H1 (cell line): Measurements from ENCODE around the gene FHOD1. TPM values are rescaled to one million over a fixed set of nuclear protein-coding genes. Genes with fewer than 3 reads are reported as not detected.

Source experiments
- CTCF ChIA-PET: fragments of 300-600 bp; sonication (Branson Sonifier 250); formaldehyde crosslinking; loops from one replicate; lab custom pipeline; 2021; ENCODE audit not compliant: partially characterized antibody; lab: Charles Lee
- POLR2A ChIA-PET: fragments of 300-600 bp; sonication (Branson Sonifier 250); formaldehyde crosslinking; loops from one replicate; lab custom pipeline; 2021; ENCODE audit warnings: inconsistent platforms; ENCODE audit not compliant: partially characterized antibody; lab: Charles Lee
- DNase-seq, 2 experiments: peaks; one replicate each; pipeline versions ENCODE4 v3.0.0 to v3.0.0-alpha.2; 2010 to 2022; ENCODE audit warnings: low spot score in 2 of 2, low read depth in 1 of 2, mixed read lengths in 1 of 2
- FAIRE-seq: peaks from 2 replicates; lab custom pipeline; 2011; peaks lifted over from hg19 to GRCh38; lab: Jason Lieb, UNC
- H2AFZ ChIP-seq: 2 replicates; pipeline ENCODE4 v1.8.1; 2012; ENCODE audit warnings: low read length, inconsistent platforms
- H2AK5ac ChIP-seq: 2 replicates; pipeline ENCODE4 v1.6.1; 2013; ENCODE audit warnings: low read depth, low read length
- H2BK120ac ChIP-seq: replicated peaks from 2 replicates; pipeline ENCODE3; 2013; ENCODE audit warnings: low read depth, low read length, inconsistent platforms
- H2BK12ac ChIP-seq: 2 replicates; pipeline ENCODE4 v1.6.1; 2013; ENCODE audit warnings: low read depth, low read length
- H2BK15ac ChIP-seq: 2 replicates; pipeline ENCODE4 v1.6.1; 2013; ENCODE audit warnings: low read length
- H2BK20ac ChIP-seq: 2 replicates; pipeline ENCODE4 v1.6.1; 2013; ENCODE audit warnings: low read length
- H2BK5ac ChIP-seq: 2 replicates; pipeline ENCODE4 v1.6.1; 2013; ENCODE audit warnings: low read depth, low read length
- H3K14ac ChIP-seq: 2 replicates; pipeline ENCODE4 v1.6.1; 2013; ENCODE audit warnings: inconsistent platforms; ENCODE audit not compliant: insufficient read length
- H3K18ac ChIP-seq: 2 replicates; pipeline ENCODE4 v1.6.1; 2013; ENCODE audit warnings: low read length; ENCODE audit errors: extremely low read depth
- H3K23ac ChIP-seq: 2 replicates; pipeline ENCODE4 v1.6.1; 2013; ENCODE audit warnings: inconsistent platforms; ENCODE audit not compliant: insufficient read length
- H3K23me2 ChIP-seq: 2 replicates; pipeline ENCODE4 v1.6.1; 2013; ENCODE audit warnings: low read depth, low read length
- H3K27ac ChIP-seq: 2 replicates; pipeline ENCODE4 v1.6.1; 2011; ENCODE audit warnings: low read depth, low read length, inconsistent platforms
- H3K27me3 ChIP-seq, 4 experiments: replicated peaks in 1 of 4; 1 replicate in 1 of 4; 2 replicates in 3 of 4; pipeline versions ENCODE4 v1.6.1 to v1.8.1; 2011 to 2013; ENCODE audit warnings: low read length in 3 of 4, mild to moderate bottlenecking in 3 of 4, inconsistent platforms in 2 of 4, mixed read lengths in 2 of 4, moderate library complexity in 1 of 4; ENCODE audit not compliant: control insufficient read depth in 3 of 4, insufficient read depth in 3 of 4; ENCODE audit errors: extremely low read depth in 1 of 4
- H3K36me3 ChIP-seq, 4 experiments: 2 replicates each; pipeline versions ENCODE4 v1.6.1 to v1.8.1; 2011 to 2013; ENCODE audit warnings: mild to moderate bottlenecking in 4 of 4, low read length in 3 of 4, moderate library complexity in 2 of 4, control low read depth in 1 of 4, inconsistent platforms in 1 of 4; ENCODE audit not compliant: insufficient read depth in 4 of 4, control insufficient read depth in 2 of 4
- H3K4ac ChIP-seq: replicated peaks from 2 replicates; pipeline ENCODE3; 2013; ENCODE audit warnings: low read length, low read depth, mixed read lengths, inconsistent platforms; ENCODE audit not compliant: insufficient read length
- H3K4me1 ChIP-seq, 4 experiments: replicated peaks in 1 of 4; 1 replicate in 1 of 4; 2 replicates in 3 of 4; pipeline versions ENCODE4 v1.6.1 to v1.8.1; 2011 to 2013; ENCODE audit warnings: low read length in 3 of 4, inconsistent platforms in 2 of 4, mixed read lengths in 1 of 4; ENCODE audit not compliant: insufficient read depth in 4 of 4, control insufficient read depth in 3 of 4
- H3K4me2 ChIP-seq, 2 experiments: 2 replicates each; pipeline versions ENCODE4 v1.6.1 to v1.8.1; 2011 to 2013; ENCODE audit warnings: low read depth in 2 of 2, low read length in 2 of 2, control low read depth in 1 of 2, inconsistent platforms in 1 of 2, mild to moderate bottlenecking in 1 of 2; ENCODE audit not compliant: insufficient read depth in 1 of 2
- H3K4me3 ChIP-seq, 4 experiments: fragments of 200-600, 300-600 bp in 1 of 4; sonication (generic), shearing (Covaris generic), sonication (Bioruptor Twin) in 1 of 4; 2 replicates each; pipeline versions ENCODE4 v1.5.1 to v1.8.1; 2011 to 2016; ENCODE audit warnings: low read length in 4 of 4, low read depth in 3 of 4, control low read depth in 2 of 4, inconsistent platforms in 2 of 4, mild to moderate bottlenecking in 2 of 4, mixed read lengths in 1 of 4, moderate library complexity in 1 of 4; ENCODE audit not compliant: insufficient read depth in 2 of 4; ENCODE audit errors: extremely low read depth in 1 of 4
- H3K56ac ChIP-seq: replicated peaks from 2 replicates; pipeline ENCODE3; 2013; ENCODE audit warnings: low read depth, mild to moderate bottlenecking, mixed read lengths, low read length, inconsistent platforms; ENCODE audit not compliant: insufficient read length
- H3K79me1 ChIP-seq: 2 replicates; pipeline ENCODE4 v1.6.1; 2013; ENCODE audit warnings: low read depth, low read length, control low read depth
- H3K79me2 ChIP-seq, 2 experiments: 2 replicates each; pipeline versions ENCODE4 v1.6.1 to v1.8.1; 2012 to 2013; ENCODE audit warnings: low read length in 2 of 2, mild to moderate bottlenecking in 2 of 2, inconsistent platforms in 1 of 2; ENCODE audit not compliant: insufficient read depth in 2 of 2, control insufficient read depth in 1 of 2
- H3K9ac ChIP-seq, 4 experiments: replicated peaks in 1 of 4; 1 replicate in 1 of 4; 2 replicates in 3 of 4; pipeline versions ENCODE4 v1.6.1 to v1.8.1; 2011 to 2013; ENCODE audit warnings: low read depth in 3 of 4, low read length in 3 of 4, control low read depth in 2 of 4, mild to moderate bottlenecking in 2 of 4, moderate library complexity in 2 of 4, inconsistent platforms in 1 of 4; ENCODE audit errors: extremely low read depth in 1 of 4
- H3K9me3 ChIP-seq, 2 experiments: 2 replicates each; pipeline versions ENCODE4 v1.6.1 to v1.8.1; 2012 to 2013; ENCODE audit warnings: mild to moderate bottlenecking in 2 of 2, moderate library complexity in 2 of 2, control low read depth in 1 of 2, inconsistent platforms in 1 of 2, low read depth in 1 of 2, low read length in 1 of 2, mixed read lengths in 1 of 2; ENCODE audit not compliant: insufficient read depth in 2 of 2
- H4K20me1 ChIP-seq, 2 experiments: replicated peaks in 1 of 2; 2 replicates each; pipeline versions ENCODE3 to v1.8.1; 2011 to 2013; ENCODE audit warnings: inconsistent platforms in 2 of 2, low read length in 2 of 2, mild to moderate bottlenecking in 1 of 2; ENCODE audit not compliant: insufficient read depth in 2 of 2, control insufficient read depth in 1 of 2
- H4K5ac ChIP-seq: 2 replicates; pipeline ENCODE4 v1.6.1; 2013; ENCODE audit warnings: low read length, low read depth, mixed read lengths, inconsistent platforms; ENCODE audit not compliant: insufficient read length
- H4K8ac ChIP-seq: 2 replicates; pipeline ENCODE4 v1.8.0; 2013; ENCODE audit warnings: mild to moderate bottlenecking, moderate library complexity, low read length, inconsistent platforms; ENCODE audit not compliant: insufficient read depth; ENCODE audit errors: extremely low read depth
- H4K91ac ChIP-seq: replicated peaks from 2 replicates; pipeline ENCODE3; 2013; ENCODE audit warnings: low read length, mixed read lengths, inconsistent platforms; ENCODE audit not compliant: insufficient read length
- WGBS, 2 experiments: shearing (Covaris generic) in 1 of 2; methylation state at CpG; one replicate each; pipeline versions ENCODE4 v1.1.6 to v1.1.7; 2013 to 2015; ENCODE audit warnings: low lambda C conversion rate in 2 of 2, mixed read lengths in 2 of 2, inconsistent platforms in 1 of 2, low coverage in 1 of 2, missing lambda C conversion rate in 1 of 2; ENCODE audit not compliant: insufficient replicate concordance in 2 of 2, insufficient coverage in 1 of 2, insufficient read length in 1 of 2; ENCODE audit errors: extremely low coverage in 1 of 2, missing lambda C conversion rate in 1 of 2; 5-methylcytosine and 5-hydroxymethylcytosine counted together
- polyA plus RNA-seq, 7 experiments: library from polyadenylated mRNA; depleted of rRNA in 3 of 7; stranded (reverse) in 5 of 7; unstranded in 2 of 7; fragments of >200 nt in 5 of 7; fragments of 200-250 nt in 2 of 7; gene quantifications; 1 replicate in 5 of 7; 2 replicates in 1 of 7; 4 replicates in 1 of 7; pipeline versions ENCODE4 v1.2.1 to v1.2.3, GENCODE V29; 2011 to 2013; ENCODE audit warnings: missing spikeins in 2 of 7, mixed read lengths in 2 of 7
- total RNA-seq: library from RNA; stranded (reverse); fragmentation: NEBNext Ultra II Directional; extraction: Animal tissue kit (Norgen Biotek cat#: 25700); gene quantifications from 2 replicates; pipeline ENCODE4 v1.2.1, GENCODE V29; 2021
- TF ChIP-seq, protein P1 (sequence below): IDR thresholded peaks from 2 replicates; pipeline ENCODE4 v1.6.1; 2012; ENCODE audit warnings: low read length, inconsistent platforms

The FHOD1 gene
- total and polyA plus RNA-seq, 2 of the 8 experiments (the other 6 are each of a cell fraction or from before 2014, with no cell fraction given): 31.3 to 60.7 TPM

DNA sequence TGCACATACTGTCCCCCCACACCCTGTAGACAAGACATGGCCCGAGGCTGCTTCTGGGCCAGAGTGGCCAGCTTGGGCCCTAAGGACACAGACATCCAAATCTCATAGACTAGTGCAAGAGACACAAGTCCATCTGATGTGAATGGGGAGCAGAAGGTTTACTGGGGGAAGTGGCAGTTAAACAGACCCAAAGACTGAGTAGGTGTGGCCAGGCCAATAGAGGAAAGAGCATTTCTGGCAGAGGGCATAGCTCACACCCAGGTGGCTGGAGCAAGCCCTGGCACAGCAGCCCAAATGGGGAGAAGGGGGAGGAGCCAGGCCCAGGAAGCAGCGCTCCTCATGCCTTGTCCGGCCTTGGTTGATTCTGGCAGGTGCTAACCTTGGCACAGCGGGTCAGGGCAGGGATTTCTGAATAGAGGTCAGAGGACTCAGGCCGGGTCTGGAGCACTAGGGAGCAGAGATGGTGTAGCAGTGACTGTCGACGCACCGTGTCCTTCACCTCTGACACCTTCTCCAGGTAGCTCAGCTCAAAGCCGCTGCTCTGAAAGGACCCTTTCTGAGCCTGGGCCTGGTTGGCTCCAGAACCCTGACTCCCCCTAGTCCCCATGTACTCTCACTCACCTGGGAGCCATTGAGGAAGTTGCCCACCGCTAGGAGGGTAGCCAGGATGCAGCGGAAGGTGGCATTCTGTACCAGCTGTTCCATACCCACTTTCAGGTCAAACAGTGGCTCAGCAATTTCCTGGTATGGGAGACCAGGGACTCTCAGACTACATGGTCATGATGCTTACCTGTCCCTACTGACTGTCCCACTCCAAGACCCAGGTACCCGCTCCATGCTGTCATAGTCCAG lies 16.2 kb downstream of the FHOD1 start:
- H2BK120ac ChIP-seq: no peak overlapping the region
- H2BK5ac ChIP-seq: no peak overlapping the region
- H3K9me3 ChIP-seq: no peaks in the 10 kb centered on the region
- no peak overlapping the region for H3K56ac ChIP-seq
- DNase-seq (no peak), FAIRE-seq (no peak)
- H4K91ac ChIP-seq: no peak overlapping the region
- H3K18ac ChIP-seq: no peak overlapping the region
- ChIA-PET CTCF (interaction anchor here (0.6 to 1.6 kb wide), 8 partner anchors 9 to 123 kb away, joined by 3 to 5 read pairs (median 3); partner anchors contain the start of gene FHOD1), POLR2A (interaction anchor here (0.7 to 11.2 kb wide), 5 partner anchors 14 to 44 kb away, joined by 3 to 111 read pairs (median 3); partner anchors contain the start of genes ELMO3, FHOD1 and SLC9A5)
- peaks cover under 1% of the 10 kb centered on the region for H3K79me1 ChIP-seq
- no peak overlapping the region; the same call in 1 of the 2 replicates for H4K8ac ChIP-seq
- no peak overlapping the region for H2BK20ac ChIP-seq
- H3K27me3 ChIP-seq: no peaks in the 10 kb centered on the region
- H3K79me2 ChIP-seq: peaks cover 0 to 13% of the 10 kb centered on the region in 2 experiments; a peak in 2 of 4 replicates
- no peak overlapping the region for H3K23ac ChIP-seq
- no peak overlapping the region for H2AK5ac ChIP-seq
- H3K9ac ChIP-seq: no peak overlapping the region
- H2BK12ac ChIP-seq: no peak overlapping the region
- H4K20me1 ChIP-seq: peaks cover 3 to 15% of the 10 kb centered on the region in 2 experiments
- no peak overlapping the region for H3K4ac ChIP-seq
- no peak overlapping the region for H4K5ac ChIP-seq
- H3K4me1 ChIP-seq: peaks cover 0 to 6% (median 3%) of the 10 kb centered on the region in 4 experiments; a peak in 3 of 7 replicates
- H2AFZ ChIP-seq: no peak overlapping the region
- no peak overlapping the region for H2BK15ac ChIP-seq
- peaks cover 17 to 43% (median 39%) of the 10 kb centered on the region in 4 experiments; a peak in 7 of 8 replicates for H3K36me3 ChIP-seq
- H3K27ac ChIP-seq: no peak overlapping the region
- H3K4me3 ChIP-seq: no peak overlapping the region
- H3K23me2 ChIP-seq: peaks cover 5% of the 10 kb centered on the region
- no peak overlapping the region for H3K14ac ChIP-seq
- H3K4me2 ChIP-seq: no peak overlapping the region
- 93% methylated on average over 12 of the region's 12 CpGs; no CpG with 5 or more reads in 1 of the 2 experiments for WGBS, 2 experiments
- TF ChIP-seq, protein P1, sequence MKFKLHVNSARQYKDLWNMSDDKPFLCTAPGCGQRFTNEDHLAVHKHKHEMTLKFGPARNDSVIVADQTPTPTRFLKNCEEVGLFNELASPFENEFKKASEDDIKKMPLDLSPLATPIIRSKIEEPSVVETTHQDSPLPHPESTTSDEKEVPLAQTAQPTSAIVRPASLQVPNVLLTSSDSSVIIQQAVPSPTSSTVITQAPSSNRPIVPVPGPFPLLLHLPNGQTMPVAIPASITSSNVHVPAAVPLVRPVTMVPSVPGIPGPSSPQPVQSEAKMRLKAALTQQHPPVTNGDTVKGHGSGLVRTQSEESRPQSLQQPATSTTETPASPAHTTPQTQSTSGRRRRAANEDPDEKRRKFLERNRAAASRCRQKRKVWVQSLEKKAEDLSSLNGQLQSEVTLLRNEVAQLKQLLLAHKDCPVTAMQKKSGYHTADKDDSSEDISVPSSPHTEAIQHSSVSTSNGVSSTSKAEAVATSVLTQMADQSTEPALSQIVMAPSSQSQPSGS: no peak
